H1 (cell line): ENCODE data around the gene KIF13A. TPM values are rescaled to one million over a fixed set of nuclear protein-coding genes. Genes with fewer than 3 reads are reported as not detected.

ENCODE experiments used
- CTCF ChIA-PET: fragments of 300-600 bp; sonication (Branson Sonifier 250); formaldehyde crosslinking; loops from one replicate; lab custom pipeline; 2021; ENCODE audit not compliant: partially characterized antibody; lab: Charles Lee
- POLR2A ChIA-PET: fragments of 300-600 bp; sonication (Branson Sonifier 250); formaldehyde crosslinking; loops from one replicate; lab custom pipeline; 2021; ENCODE audit warnings: inconsistent platforms; ENCODE audit not compliant: partially characterized antibody; lab: Charles Lee
- DNase-seq, 2 experiments: peaks; one replicate each; pipeline versions ENCODE4 v3.0.0 to v3.0.0-alpha.2; 2010 to 2022; ENCODE audit warnings: low spot score in 2 of 2, low read depth in 1 of 2, mixed read lengths in 1 of 2
- FAIRE-seq: peaks from 2 replicates; lab custom pipeline; 2011; peaks lifted over from hg19 to GRCh38; lab: Jason Lieb, UNC
- H2AFZ ChIP-seq: 2 replicates; pipeline ENCODE4 v1.8.1; 2012; ENCODE audit warnings: low read length, inconsistent platforms
- H2AK5ac ChIP-seq: 2 replicates; pipeline ENCODE4 v1.6.1; 2013; ENCODE audit warnings: low read depth, low read length
- H2BK120ac ChIP-seq: replicated peaks from 2 replicates; pipeline ENCODE3; 2013; ENCODE audit warnings: low read depth, low read length, inconsistent platforms
- H2BK12ac ChIP-seq: 2 replicates; pipeline ENCODE4 v1.6.1; 2013; ENCODE audit warnings: low read depth, low read length
- H2BK15ac ChIP-seq: 2 replicates; pipeline ENCODE4 v1.6.1; 2013; ENCODE audit warnings: low read length
- H2BK20ac ChIP-seq: 2 replicates; pipeline ENCODE4 v1.6.1; 2013; ENCODE audit warnings: low read length
- H2BK5ac ChIP-seq: 2 replicates; pipeline ENCODE4 v1.6.1; 2013; ENCODE audit warnings: low read depth, low read length
- H3K14ac ChIP-seq: 2 replicates; pipeline ENCODE4 v1.6.1; 2013; ENCODE audit warnings: inconsistent platforms; ENCODE audit not compliant: insufficient read length
- H3K18ac ChIP-seq: 2 replicates; pipeline ENCODE4 v1.6.1; 2013; ENCODE audit warnings: low read length; ENCODE audit errors: extremely low read depth
- H3K23ac ChIP-seq: 2 replicates; pipeline ENCODE4 v1.6.1; 2013; ENCODE audit warnings: inconsistent platforms; ENCODE audit not compliant: insufficient read length
- H3K23me2 ChIP-seq: 2 replicates; pipeline ENCODE4 v1.6.1; 2013; ENCODE audit warnings: low read depth, low read length
- H3K27ac ChIP-seq: 2 replicates; pipeline ENCODE4 v1.6.1; 2011; ENCODE audit warnings: low read depth, low read length, inconsistent platforms
- H3K27me3 ChIP-seq, 4 experiments: replicated peaks in 1 of 4; 1 replicate in 1 of 4; 2 replicates in 3 of 4; pipeline versions ENCODE4 v1.6.1 to v1.8.1; 2011 to 2013; ENCODE audit warnings: low read length in 3 of 4, mild to moderate bottlenecking in 3 of 4, inconsistent platforms in 2 of 4, mixed read lengths in 2 of 4, moderate library complexity in 1 of 4; ENCODE audit not compliant: control insufficient read depth in 3 of 4, insufficient read depth in 3 of 4; ENCODE audit errors: extremely low read depth in 1 of 4
- H3K36me3 ChIP-seq, 4 experiments: 2 replicates each; pipeline versions ENCODE4 v1.6.1 to v1.8.1; 2011 to 2013; ENCODE audit warnings: mild to moderate bottlenecking in 4 of 4, low read length in 3 of 4, moderate library complexity in 2 of 4, control low read depth in 1 of 4, inconsistent platforms in 1 of 4; ENCODE audit not compliant: insufficient read depth in 4 of 4, control insufficient read depth in 2 of 4
- H3K4ac ChIP-seq: replicated peaks from 2 replicates; pipeline ENCODE3; 2013; ENCODE audit warnings: low read length, low read depth, mixed read lengths, inconsistent platforms; ENCODE audit not compliant: insufficient read length
- H3K4me1 ChIP-seq, 4 experiments: replicated peaks in 1 of 4; 1 replicate in 1 of 4; 2 replicates in 3 of 4; pipeline versions ENCODE4 v1.6.1 to v1.8.1; 2011 to 2013; ENCODE audit warnings: low read length in 3 of 4, inconsistent platforms in 2 of 4, mixed read lengths in 1 of 4; ENCODE audit not compliant: insufficient read depth in 4 of 4, control insufficient read depth in 3 of 4
- H3K4me2 ChIP-seq, 2 experiments: 2 replicates each; pipeline versions ENCODE4 v1.6.1 to v1.8.1; 2011 to 2013; ENCODE audit warnings: low read depth in 2 of 2, low read length in 2 of 2, control low read depth in 1 of 2, inconsistent platforms in 1 of 2, mild to moderate bottlenecking in 1 of 2; ENCODE audit not compliant: insufficient read depth in 1 of 2
- H3K4me3 ChIP-seq, 4 experiments: fragments of 200-600, 300-600 bp in 1 of 4; sonication (generic), shearing (Covaris generic), sonication (Bioruptor Twin) in 1 of 4; 2 replicates each; pipeline versions ENCODE4 v1.5.1 to v1.8.1; 2011 to 2016; ENCODE audit warnings: low read length in 4 of 4, low read depth in 3 of 4, control low read depth in 2 of 4, inconsistent platforms in 2 of 4, mild to moderate bottlenecking in 2 of 4, mixed read lengths in 1 of 4, moderate library complexity in 1 of 4; ENCODE audit not compliant: insufficient read depth in 2 of 4; ENCODE audit errors: extremely low read depth in 1 of 4
- H3K56ac ChIP-seq: replicated peaks from 2 replicates; pipeline ENCODE3; 2013; ENCODE audit warnings: low read depth, mild to moderate bottlenecking, mixed read lengths, low read length, inconsistent platforms; ENCODE audit not compliant: insufficient read length
- H3K79me1 ChIP-seq: 2 replicates; pipeline ENCODE4 v1.6.1; 2013; ENCODE audit warnings: low read depth, low read length, control low read depth
- H3K79me2 ChIP-seq, 2 experiments: 2 replicates each; pipeline versions ENCODE4 v1.6.1 to v1.8.1; 2012 to 2013; ENCODE audit warnings: low read length in 2 of 2, mild to moderate bottlenecking in 2 of 2, inconsistent platforms in 1 of 2; ENCODE audit not compliant: insufficient read depth in 2 of 2, control insufficient read depth in 1 of 2
- H3K9ac ChIP-seq, 4 experiments: replicated peaks in 1 of 4; 1 replicate in 1 of 4; 2 replicates in 3 of 4; pipeline versions ENCODE4 v1.6.1 to v1.8.1; 2011 to 2013; ENCODE audit warnings: low read depth in 3 of 4, low read length in 3 of 4, control low read depth in 2 of 4, mild to moderate bottlenecking in 2 of 4, moderate library complexity in 2 of 4, inconsistent platforms in 1 of 4; ENCODE audit errors: extremely low read depth in 1 of 4
- H3K9me3 ChIP-seq, 2 experiments: 2 replicates each; pipeline versions ENCODE4 v1.6.1 to v1.8.1; 2012 to 2013; ENCODE audit warnings: mild to moderate bottlenecking in 2 of 2, moderate library complexity in 2 of 2, control low read depth in 1 of 2, inconsistent platforms in 1 of 2, low read depth in 1 of 2, low read length in 1 of 2, mixed read lengths in 1 of 2; ENCODE audit not compliant: insufficient read depth in 2 of 2
- H4K20me1 ChIP-seq, 2 experiments: replicated peaks in 1 of 2; 2 replicates each; pipeline versions ENCODE3 to v1.8.1; 2011 to 2013; ENCODE audit warnings: inconsistent platforms in 2 of 2, low read length in 2 of 2, mild to moderate bottlenecking in 1 of 2; ENCODE audit not compliant: insufficient read depth in 2 of 2, control insufficient read depth in 1 of 2
- H4K5ac ChIP-seq: 2 replicates; pipeline ENCODE4 v1.6.1; 2013; ENCODE audit warnings: low read length, low read depth, mixed read lengths, inconsistent platforms; ENCODE audit not compliant: insufficient read length
- H4K8ac ChIP-seq: 2 replicates; pipeline ENCODE4 v1.8.0; 2013; ENCODE audit warnings: mild to moderate bottlenecking, moderate library complexity, low read length, inconsistent platforms; ENCODE audit not compliant: insufficient read depth; ENCODE audit errors: extremely low read depth
- H4K91ac ChIP-seq: replicated peaks from 2 replicates; pipeline ENCODE3; 2013; ENCODE audit warnings: low read length, mixed read lengths, inconsistent platforms; ENCODE audit not compliant: insufficient read length
- CEBPB ChIP-seq: IDR thresholded peaks from 2 replicates; pipeline ENCODE4 v1.6.1; 2012; ENCODE audit warnings: low read depth, low read length
- EZH2 ChIP-seq: fragments of 200-600 bp; sonication (generic); IDR thresholded peaks from 2 replicates; pipeline ENCODE4 v1.7.1; 2012; ENCODE audit warnings: low read depth, mild to moderate bottlenecking, moderate library complexity, low read length, inconsistent platforms; ENCODE audit not compliant: severe bottlenecking
- GABPA ChIP-seq: IDR thresholded peaks from 2 replicates; pipeline ENCODE4 v1.6.1; 2011; ENCODE audit warnings: mild to moderate bottlenecking, low read length, moderate library complexity, borderline replicate concordance; ENCODE audit not compliant: insufficient read depth
- KDM1A ChIP-seq: fragments of 200-600, 300-600 bp; sonication (generic); IDR thresholded peaks from 2 replicates; pipeline ENCODE4 v1.7.1; 2016; ENCODE audit warnings: mild to moderate bottlenecking, low read length, borderline replicate concordance
- RAD21 ChIP-seq, 2 experiments: IDR thresholded peaks in 1 of 2; conservative IDR thresholded peaks in 1 of 2; 2 replicates each; pipeline ENCODE4 v1.6.1; 2011; ENCODE audit warnings: low read depth in 2 of 2, low read length in 2 of 2, improper control_type of control experiment in 1 of 2, inconsistent platforms in 1 of 2, mild to moderate bottlenecking in 1 of 2, moderate library complexity in 1 of 2
- RBBP5 ChIP-seq: IDR thresholded peaks from 2 replicates; pipeline ENCODE4 v1.7.1; 2012; ENCODE audit warnings: low read depth, mild to moderate bottlenecking, inconsistent platforms, low read length, moderate library complexity, borderline replicate concordance
- SP1 ChIP-seq: IDR thresholded peaks from 2 replicates; pipeline ENCODE4 v1.6.1; 2011; ENCODE audit warnings: low read depth, low read length
- TAF7 ChIP-seq: optimal IDR thresholded peaks from 2 replicates; pipeline ENCODE3; 2011; ENCODE audit warnings: low read depth, mild to moderate bottlenecking, inconsistent platforms, low read length, moderate library complexity, borderline replicate concordance
- WGBS, 2 experiments: shearing (Covaris generic) in 1 of 2; methylation state at CpG; one replicate each; pipeline versions ENCODE4 v1.1.6 to v1.1.7; 2013 to 2015; ENCODE audit warnings: low lambda C conversion rate in 2 of 2, mixed read lengths in 2 of 2, inconsistent platforms in 1 of 2, low coverage in 1 of 2, missing lambda C conversion rate in 1 of 2; ENCODE audit not compliant: insufficient replicate concordance in 2 of 2, insufficient coverage in 1 of 2, insufficient read length in 1 of 2; ENCODE audit errors: extremely low coverage in 1 of 2, missing lambda C conversion rate in 1 of 2; 5-methylcytosine and 5-hydroxymethylcytosine counted together
- polyA plus RNA-seq, 7 experiments: library from polyadenylated mRNA; depleted of rRNA in 3 of 7; stranded (reverse) in 5 of 7; unstranded in 2 of 7; fragments of >200 nt in 5 of 7; fragments of 200-250 nt in 2 of 7; gene quantifications; 1 replicate in 5 of 7; 2 replicates in 1 of 7; 4 replicates in 1 of 7; pipeline versions ENCODE4 v1.2.1 to v1.2.3, GENCODE V29; 2011 to 2013; ENCODE audit warnings: missing spikeins in 2 of 7, mixed read lengths in 2 of 7
- total RNA-seq: library from RNA; stranded (reverse); fragmentation: NEBNext Ultra II Directional; extraction: Animal tissue kit (Norgen Biotek cat#: 25700); gene quantifications from 2 replicates; pipeline ENCODE4 v1.2.1, GENCODE V29; 2021
- TF ChIP-seq, protein P1 (sequence below): IDR thresholded peaks from 2 replicates; pipeline ENCODE4 v1.6.1; 2011; ENCODE audit warnings: low read depth, mild to moderate bottlenecking, low read length; ENCODE audit not compliant: insufficient read depth

The KIF13A gene
- total and polyA plus RNA-seq, 2 of the 8 experiments (the other 6 are each of a cell fraction or from before 2014, with no cell fraction given): 14.7 to 40.8 TPM

DNA sequence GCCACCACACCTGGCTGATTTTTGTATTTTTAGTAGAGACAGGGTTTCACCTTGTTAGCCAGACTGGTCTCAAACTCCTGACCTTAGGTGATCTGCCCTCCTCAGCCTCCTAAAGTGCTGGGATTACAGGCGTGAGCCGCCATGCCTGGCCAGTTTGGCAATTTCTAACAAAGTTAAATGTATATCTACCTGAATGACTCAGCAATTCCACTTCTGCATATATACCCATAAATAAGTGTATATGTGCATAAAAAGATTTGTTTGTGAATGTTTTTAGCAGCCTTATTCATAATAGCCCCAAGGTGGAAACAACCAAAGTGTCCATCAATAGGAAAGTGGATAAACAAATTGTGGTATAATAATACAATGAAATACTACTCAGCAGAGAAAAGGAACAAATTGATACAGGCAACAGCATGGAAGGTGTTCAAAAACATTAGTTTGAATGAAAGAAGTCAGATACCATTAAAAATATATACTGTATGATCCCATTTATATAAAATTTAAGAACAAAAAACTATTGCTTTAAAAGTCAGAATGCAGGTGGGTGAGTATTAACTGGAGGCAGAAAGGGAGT is 44.3 kb upstream of the KIF13A start:
- H2AFZ ChIP-seq: no peak overlapping the region
- ChIA-PET POLR2A (no interaction called here), CTCF (no interaction called here)
- no peak overlapping the region for H2BK120ac ChIP-seq
- H3K56ac ChIP-seq: no peak overlapping the region
- H4K8ac ChIP-seq: no peak overlapping the region
- no peaks in the 10 kb centered on the region for H3K79me2 ChIP-seq
- no peaks in the 10 kb centered on the region for H3K23me2 ChIP-seq
- H3K9ac ChIP-seq: no peak overlapping the region
- H4K91ac ChIP-seq: no peak overlapping the region
- no peak overlapping the region for H2BK15ac ChIP-seq
- no peak overlapping the region for H2AK5ac ChIP-seq
- no peaks in the 10 kb centered on the region for H3K36me3 ChIP-seq
- no peak overlapping the region for H3K14ac ChIP-seq
- no peak overlapping the region for H2BK20ac ChIP-seq
- no peak overlapping the region for H2BK5ac ChIP-seq
- no peaks in the 10 kb centered on the region for H3K79me1 ChIP-seq
- no peak overlapping the region for H3K18ac ChIP-seq
- H3K4me2 ChIP-seq: no peak overlapping the region
- DNase-seq (no peak), FAIRE-seq (no peak)
- H3K4me1 ChIP-seq: peaks cover 0 to 2% (median 0%) of the 10 kb centered on the region in 4 experiments; a peak in 1 of 7 replicates
- no peak overlapping the region for H4K5ac ChIP-seq
- WGBS, 2 experiments: 93% methylated on average over 2 of the region's 2 CpGs; no CpG with 5 or more reads in 1 of the 2 experiments
- H3K27me3 ChIP-seq: no peaks in the 10 kb centered on the region
- no peak overlapping the region for H3K4me3 ChIP-seq
- H3K23ac ChIP-seq: no peak overlapping the region
- no peak overlapping the region for H2BK12ac ChIP-seq
- H4K20me1 ChIP-seq: no peaks in the 10 kb centered on the region
- no peaks in the 10 kb centered on the region for H3K9me3 ChIP-seq
- H3K4ac ChIP-seq: no peak overlapping the region
- H3K27ac ChIP-seq: no peak overlapping the region
- TF ChIP-seq TAF7 (no peak), CEBPB (no peak), RAD21 (IDR thresholded peaks at IDR 0.05 in 1 of 2, conservative IDR thresholded peaks at IDR 0.05 in 1 of 2; ENCODE audit: low read depth in 2 of 2, low read length in 2 of 2) (no peak), KDM1A (no peak), GABPA (no peak), RBBP5 (no peak), EZH2 (no peak), SP1 (no peak)
- TF ChIP-seq, protein P1, sequence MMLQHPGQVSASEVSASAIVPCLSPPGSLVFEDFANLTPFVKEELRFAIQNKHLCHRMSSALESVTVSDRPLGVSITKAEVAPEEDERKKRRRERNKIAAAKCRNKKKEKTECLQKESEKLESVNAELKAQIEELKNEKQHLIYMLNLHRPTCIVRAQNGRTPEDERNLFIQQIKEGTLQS: no peak
